CD4-positive, alpha-beta T cell treated with Interleukin-4 for 4 hours (primary cell): Measurements from ENCODE around the gene MYO1A.

ENCODE experiments used
- DNase-seq: peaks from one replicate; pipeline ENCODE4 v3.0.0-alpha.2; 2020

Gene MYO1A

GRCh38 chr12:57012600-57013465 lies 37.1 kb downstream of the MYO1A start:
- DNase-seq, result no peak

- DNase-seq, result peak; percentile 33
Observed at GRCh38 chr12:57011438-57012424, 38.2 kb downstream of the MYO1A start.

- no peak for DNase-seq
Observed at GRCh38 chr12:57010627-57011247, 39.2 kb downstream of the MYO1A start.

GRCh38 chr12:57009949-57010626 lies 39.8 kb downstream of the MYO1A start:
- no peak for DNase-seq

- DNase-seq, result peak; percentile 69
Observed at GRCh38 chr12:57008178-57008577, 41.8 kb downstream of the MYO1A start.

GRCh38 chr12:57006809-57007475 lies 43.0 kb downstream of the MYO1A start:
- peak; percentile 27 for DNase-seq

- peak; percentile 55 for DNase-seq
Observed at GRCh38 chr12:57005980-57006808, 43.7 kb downstream of the MYO1A start, which contains the start of gene ZBTB39. Gene ZBTB39 (minus strand): TSS chr12:57006546. CDS start chr12:57004917, 1,629 bp downstream.

GRCh38 chr12:57004651-57005050 lies 45.3 kb downstream of the MYO1A start:
- no peak for DNase-seq

GRCh38 chr12:57003395-57003794 lies 46.5 kb downstream of the MYO1A start:
- no peak for DNase-seq

- DNase-seq, result peak; percentile 68
Observed at GRCh38 chr12:57001448-57001906, 48.5 kb downstream of the MYO1A start.

- DNase-seq, result no peak
Observed at GRCh38 chr12:57000393-57000792, 49.5 kb downstream of the MYO1A start.

- DNase-seq, result no peak
Observed at GRCh38 chr12:56999456-56999855, 50.5 kb downstream of the MYO1A start.

GRCh38 chr12:56998981-56999380 lies 50.9 kb downstream of the MYO1A start:
- no peak for DNase-seq

- DNase-seq, result no peak
Observed at GRCh38 chr12:56998316-56998715, 51.6 kb downstream of the MYO1A start.

GRCh38 chr12:56996793-56997545 lies 53.0 kb downstream of the MYO1A start:
- no peak for DNase-seq

- no peak for DNase-seq
Observed at GRCh38 chr12:56995930-56996496, 53.9 kb downstream of the MYO1A start.

- DNase-seq, result no peak
Observed at GRCh38 chr12:56995201-56995929, 54.6 kb downstream of the MYO1A start.

GRCh38 chr12:56994231-56994746 lies 55.6 kb downstream of the MYO1A start:
- DNase-seq, result no peak

- no peak for DNase-seq
Observed at GRCh38 chr12:56993346-56993745, 56.6 kb downstream of the MYO1A start.
